GM12872 (cell line): ENCODE data around the gene CDH4.

Experiments
- TF ChIP-seq, protein P1 (sequence below): IDR thresholded peaks from 3 replicates; pipeline ENCODE4 v1.5.1; 2011; ENCODE audit warnings: low read depth, mild to moderate bottlenecking, low read length, moderate library complexity; ENCODE audit not compliant: insufficient read depth

The CDH4 gene

DNA sequence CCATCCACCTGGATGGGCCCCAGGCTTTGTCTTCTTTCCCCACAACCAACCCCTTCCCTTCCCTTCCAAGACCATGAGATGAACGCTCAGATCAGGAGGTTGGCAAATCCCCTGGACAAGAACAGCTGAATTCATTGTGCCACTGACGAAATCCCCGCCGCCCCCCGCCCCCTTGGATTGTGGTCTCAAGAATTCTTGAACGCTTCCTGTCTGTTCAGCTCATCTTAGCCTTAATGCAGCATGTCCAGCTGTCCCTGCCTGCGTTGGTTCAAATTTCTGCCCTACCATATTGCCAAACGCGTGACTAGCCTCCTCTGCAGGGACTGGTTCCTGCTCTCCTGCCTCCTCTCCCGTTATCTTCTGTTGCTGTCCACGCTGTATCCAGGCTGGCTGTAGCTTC, 133.2 kb downstream of the CDH4 start:
- TF ChIP-seq, protein P1, sequence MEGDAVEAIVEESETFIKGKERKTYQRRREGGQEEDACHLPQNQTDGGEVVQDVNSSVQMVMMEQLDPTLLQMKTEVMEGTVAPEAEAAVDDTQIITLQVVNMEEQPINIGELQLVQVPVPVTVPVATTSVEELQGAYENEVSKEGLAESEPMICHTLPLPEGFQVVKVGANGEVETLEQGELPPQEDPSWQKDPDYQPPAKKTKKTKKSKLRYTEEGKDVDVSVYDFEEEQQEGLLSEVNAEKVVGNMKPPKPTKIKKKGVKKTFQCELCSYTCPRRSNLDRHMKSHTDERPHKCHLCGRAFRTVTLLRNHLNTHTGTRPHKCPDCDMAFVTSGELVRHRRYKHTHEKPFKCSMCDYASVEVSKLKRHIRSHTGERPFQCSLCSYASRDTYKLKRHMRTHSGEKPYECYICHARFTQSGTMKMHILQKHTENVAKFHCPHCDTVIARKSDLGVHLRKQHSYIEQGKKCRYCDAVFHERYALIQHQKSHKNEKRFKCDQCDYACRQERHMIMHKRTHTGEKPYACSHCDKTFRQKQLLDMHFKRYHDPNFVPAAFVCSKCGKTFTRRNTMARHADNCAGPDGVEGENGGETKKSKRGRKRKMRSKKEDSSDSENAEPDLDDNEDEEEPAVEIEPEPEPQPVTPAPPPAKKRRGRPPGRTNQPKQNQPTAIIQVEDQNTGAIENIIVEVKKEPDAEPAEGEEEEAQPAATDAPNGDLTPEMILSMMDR = no peak

DNA sequence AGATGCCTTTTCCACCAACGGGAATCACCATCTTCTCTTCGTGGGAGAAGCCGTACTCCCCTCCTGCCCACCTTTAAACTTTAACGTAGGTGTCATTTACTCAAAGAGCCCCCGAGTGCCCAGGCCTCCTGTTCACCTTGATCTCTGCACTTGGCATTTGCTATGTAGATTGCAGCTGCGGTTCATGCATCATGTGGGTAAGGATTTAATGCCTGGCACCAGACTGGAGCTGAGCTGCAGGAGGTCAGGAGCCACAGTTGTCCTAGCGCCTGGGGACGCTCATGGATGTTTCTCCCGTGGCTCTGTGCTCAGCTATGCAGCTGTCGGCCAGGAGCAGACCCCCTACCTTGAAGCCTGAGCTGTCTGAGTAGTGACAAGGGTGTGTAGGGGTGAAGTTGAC, 133.7 kb downstream of the CDH4 start:
- TF ChIP-seq, protein P1 = no peak

DNA sequence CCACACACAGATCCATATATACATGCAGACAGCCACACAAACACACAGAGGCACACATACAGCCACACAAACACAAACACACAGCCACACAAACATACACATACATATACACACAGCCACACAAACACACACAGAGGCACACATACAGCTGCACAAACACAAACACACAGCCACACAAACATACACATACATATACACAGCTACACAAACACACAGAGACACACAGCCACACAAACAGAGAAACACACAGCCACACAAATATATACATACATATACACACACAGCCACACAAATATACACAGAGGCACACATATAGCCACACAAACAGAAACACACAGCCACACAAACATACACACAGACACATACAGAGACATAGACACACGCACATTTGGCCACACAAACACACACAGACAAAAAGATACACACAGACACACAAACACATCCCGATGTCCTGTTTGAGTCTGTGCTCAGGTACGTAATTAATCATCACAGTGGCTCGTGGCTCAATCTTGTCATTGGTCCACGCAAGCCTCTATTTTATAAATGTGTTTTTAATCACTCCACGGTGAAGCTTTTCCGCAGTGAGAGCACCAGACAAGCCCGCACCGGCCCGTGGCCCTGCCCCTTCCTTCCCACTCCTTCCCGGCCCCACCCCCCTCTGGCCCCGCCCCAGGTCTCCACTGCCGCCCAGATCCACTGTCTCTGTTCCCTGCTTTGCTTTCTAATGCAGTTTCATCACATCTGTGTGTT, 135.3 kb downstream of the CDH4 start:
- TF ChIP-seq, protein P1 = no peak

DNA sequence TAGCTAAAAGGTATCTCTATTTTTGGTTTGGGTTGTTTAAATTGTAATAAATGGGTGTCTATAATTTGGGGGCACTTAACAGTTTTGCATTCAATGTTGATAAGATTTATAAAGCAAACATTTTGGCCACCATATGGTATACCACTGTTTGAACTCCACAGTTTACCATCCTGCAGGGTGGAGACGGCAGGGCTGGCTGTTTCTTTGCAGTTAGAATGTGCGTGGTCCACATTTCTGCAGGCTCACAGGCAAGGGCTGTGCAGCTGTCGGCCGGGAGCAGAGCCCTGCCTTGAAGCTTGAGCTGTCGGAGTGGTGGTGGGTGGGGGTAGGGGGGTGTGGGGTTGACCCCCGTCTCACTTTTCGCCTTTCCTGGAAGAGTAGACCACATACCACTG, 135.9 kb downstream of the CDH4 start:
- TF ChIP-seq, protein P1 = no peak

DNA sequence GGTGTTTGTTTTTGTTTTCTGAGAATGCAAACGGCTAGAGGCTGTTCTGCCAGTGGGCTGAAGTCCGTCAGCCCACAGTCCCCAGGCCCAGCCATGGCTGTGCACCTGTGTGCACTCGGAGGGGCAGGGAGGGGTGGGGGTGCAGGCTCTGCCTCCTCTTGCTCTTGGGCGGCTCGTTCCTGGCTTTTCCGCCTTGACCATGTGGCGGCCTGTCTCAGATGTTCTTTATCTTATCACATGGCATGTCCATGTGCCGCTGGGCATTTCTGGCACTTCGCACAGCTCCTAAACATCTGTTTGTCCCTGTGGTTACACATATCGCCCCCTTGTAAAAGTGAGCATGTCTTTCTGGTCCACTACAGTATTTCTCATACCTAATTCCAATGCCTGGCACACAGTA, 137.0 kb downstream of the CDH4 start:
- TF ChIP-seq, protein P1 = no peak

DNA sequence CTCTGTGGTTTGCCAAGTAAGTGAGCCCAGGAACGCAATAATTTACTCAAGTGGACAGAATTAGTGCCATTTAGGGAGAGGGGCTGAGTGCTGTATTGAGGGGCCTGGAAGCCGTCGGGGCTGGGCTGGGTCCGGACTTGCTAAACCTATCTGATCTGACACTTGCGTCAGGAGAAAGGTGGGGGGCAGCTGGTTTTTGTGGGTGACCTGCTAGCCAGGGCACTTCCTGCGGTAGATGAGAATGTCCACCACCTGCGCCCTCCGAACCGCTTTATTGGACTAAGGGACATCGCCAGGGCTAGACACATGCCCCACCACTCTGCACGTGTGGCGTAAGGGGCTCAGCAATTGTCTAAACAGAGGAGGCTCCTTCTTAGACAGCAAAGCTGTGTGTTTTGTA, 139.1 kb downstream of the CDH4 start:
- TF ChIP-seq, protein P1 = no peak

DNA sequence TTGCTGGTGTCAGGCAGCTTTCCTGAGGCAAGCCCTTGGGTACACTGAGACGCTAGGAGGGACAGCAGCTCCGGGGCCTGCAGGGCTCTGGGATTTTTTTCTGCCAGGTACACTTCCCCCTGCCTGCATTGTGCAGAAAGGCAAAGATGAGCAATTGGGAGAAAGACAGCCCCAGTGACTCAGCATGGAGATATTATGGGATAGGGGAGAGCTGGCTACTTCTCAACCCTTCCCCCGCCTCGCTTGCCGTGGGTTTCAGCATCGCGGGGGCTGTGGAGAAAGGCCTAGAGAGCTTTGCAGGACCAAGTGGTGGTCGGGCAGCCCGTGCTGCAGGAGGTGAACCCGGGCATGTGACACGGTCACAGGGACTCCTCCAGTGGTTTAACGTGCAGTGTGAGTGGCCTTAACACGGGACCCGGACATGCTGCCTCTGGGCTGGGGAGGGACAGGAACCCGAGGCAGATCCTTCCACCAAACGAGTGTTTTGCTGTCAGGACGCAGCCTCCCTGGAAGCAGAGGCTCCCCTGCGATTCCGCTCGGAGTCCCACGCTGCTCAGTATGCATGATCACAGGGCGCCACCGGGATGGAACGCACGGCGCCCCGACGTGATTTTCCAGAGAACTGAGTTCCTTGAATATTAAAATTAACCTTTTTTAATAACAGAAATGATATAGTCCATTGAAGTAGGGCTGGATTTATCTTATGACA, 139.9 kb downstream of the CDH4 start:
- TF ChIP-seq, protein P1 = no peak
